ENCODE data around the gene CWC27.

GRCh38 chr5:64899838-64900237 is 131.1 kb downstream of the CWC27 start:
- TF ChIP-seq POLR2A (IDR thresholded peaks at IDR 0.05) = no peak
- TF ChIP-seq CTCF (IDR thresholded peaks at IDR 0.05) = no peak
- no peak for TF ChIP-seq POLR2AphosphoS5 (IDR thresholded peaks at IDR 0.05)
